Stimulated activated CD8-positive, alpha-beta memory T cell treated with anti-CD3 and anti-CD28 coated beads, Interleukin-12 subunit alpha, Interleukin-12 subunit beta, amount 100 ng/mL, for 4 hours (primary cell): ENCODE measurements around the gene MAD1L1.
"Not testable (repeated sequence)": the region's sequence is repeated elsewhere in the genome, so short reads cannot be mapped to it uniquely, and the experiment has no call there.

Experiments used
- DNase-seq: peaks from one replicate; pipeline ENCODE4 v3.0.0-alpha.2; 2020; ENCODE audit warnings: low read depth

MAD1L1 gene

DNA sequence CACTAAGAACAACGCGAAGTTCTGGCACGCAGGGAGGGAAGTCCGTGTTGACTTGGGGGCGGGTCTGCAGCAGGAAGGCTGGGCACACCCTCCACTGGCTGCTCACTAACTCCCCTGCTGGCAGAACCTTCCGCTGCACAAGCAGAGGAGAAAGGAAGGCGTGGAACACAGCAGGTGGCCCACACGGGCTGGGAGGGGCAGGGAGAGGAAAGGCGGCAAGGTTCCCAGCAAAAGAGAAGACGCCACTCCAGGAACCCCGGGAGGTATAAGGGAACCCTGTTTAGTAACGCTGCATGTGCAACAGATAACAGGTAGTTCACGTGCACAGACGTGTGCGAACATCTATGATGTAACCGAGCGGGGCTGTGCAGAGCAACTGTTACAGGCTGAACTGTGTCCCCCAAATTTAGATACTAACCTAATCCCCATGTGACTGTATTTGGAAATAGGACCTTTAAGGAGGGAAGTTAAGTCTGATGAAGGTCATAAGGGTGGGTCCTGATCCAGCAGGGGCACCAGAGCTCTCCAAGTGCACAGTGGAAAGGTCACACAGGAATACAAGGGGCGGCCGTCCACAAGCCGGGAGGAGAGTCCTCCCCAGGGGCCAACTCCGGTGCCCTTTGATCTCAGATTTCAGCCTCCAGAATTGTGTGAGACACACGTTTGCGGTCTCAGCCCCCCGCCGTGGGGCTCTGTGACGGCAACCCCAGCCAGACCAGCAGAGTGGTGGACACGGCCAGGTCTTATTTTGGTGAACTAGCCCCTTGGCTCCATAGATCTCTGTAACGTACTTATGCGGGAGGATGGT is 357.1 kb downstream of the MAD1L1 start:
- DNase-seq: not testable (repeated sequence)

DNA sequence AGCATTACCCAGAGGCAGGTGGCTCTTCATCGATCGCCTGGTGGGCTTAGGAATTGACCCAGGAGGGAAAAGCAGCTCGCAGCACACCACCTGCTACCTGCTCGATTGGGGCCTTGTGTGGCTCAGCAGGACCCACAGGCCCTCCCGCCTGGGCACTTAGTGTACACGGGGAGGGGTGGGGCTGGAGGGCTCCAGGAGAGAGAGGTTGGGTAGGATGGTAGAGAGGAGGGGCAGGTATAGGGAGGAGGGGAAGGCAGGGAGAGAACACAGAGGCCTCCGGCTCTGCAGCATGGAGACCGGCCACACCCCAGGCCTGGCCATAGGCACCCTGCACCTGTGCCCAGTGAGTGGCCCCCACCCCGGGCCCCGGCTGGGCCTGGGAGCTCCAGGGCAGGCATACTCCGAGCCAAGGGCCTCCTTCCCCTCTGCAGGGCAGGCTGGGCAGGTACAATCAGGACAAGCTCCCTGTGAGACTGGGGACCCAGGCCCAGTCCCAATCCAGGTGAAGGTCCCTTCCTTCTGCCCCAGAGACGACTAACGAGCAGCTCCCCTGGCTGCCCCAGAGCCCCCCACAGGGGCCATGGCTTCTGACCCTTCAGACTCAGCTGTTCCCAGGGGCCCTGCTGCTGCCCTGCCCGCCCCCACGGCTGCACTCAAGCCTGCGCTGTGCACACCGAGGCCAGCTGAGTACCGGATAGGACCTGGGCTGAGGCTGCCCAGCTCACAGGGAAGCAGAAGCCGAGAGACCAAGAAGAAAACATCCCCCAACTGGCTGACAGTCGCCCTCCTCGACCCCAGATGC is 358.0 kb downstream of the MAD1L1 start:
- DNase-seq: not testable (repeated sequence)

DNA sequence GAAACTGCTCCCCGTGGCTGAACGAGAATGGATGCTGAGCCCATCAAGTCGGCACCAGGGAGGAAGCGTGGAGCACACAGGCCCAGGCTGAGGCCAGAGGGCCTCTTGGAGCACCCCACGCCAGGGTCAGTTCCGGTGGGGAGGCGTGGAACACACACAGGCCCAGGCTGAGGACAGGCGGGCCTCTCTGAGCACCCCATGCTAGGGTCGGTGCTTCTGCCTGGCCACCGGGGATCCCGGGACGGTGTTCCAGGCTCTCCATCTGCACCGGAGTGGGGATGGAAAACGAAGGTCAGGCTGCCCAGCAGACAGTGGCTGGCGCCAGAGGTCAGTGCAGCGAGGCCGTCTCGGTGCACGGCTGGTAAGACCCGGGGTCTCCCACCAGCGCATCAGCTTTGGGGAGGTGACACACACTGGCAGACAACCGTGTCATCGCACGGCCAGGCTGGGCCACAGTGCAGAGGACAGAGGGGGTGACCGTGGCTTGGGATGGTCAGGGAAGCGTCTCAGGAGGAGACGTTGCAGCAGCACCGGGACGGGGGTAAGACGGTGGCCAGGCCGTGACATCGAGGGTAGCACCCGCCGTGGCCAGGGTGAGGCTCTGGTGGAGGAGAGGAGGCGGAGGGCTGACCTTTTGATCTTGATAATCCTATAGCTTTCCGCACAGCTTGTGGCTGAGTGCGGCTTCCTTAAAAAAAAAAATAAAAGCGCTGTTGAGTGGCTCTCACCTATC is 358.7 kb downstream of the MAD1L1 start:
- no peak for DNase-seq

DNA sequence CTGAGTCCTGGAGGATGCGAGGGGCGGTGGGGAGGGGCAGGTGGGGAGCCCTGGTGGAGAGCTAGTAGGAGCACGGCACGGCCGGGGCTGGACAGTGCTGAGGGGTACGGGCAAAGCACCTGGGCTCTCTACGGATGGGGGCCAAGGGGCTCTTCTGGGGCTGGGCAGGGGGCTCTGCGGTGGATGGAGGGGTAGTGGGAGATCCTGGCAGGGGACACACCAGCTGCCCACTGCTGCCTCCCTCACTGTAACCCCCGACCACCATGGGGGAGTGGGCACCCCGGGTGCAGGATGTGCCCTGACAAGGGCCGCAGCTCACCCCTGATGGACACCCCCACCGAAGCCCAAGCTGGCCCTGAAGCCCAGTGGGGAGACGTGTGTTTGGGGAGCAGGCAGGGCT is 359.3 kb downstream of the MAD1L1 start:
- DNase-seq: no peak

DNA sequence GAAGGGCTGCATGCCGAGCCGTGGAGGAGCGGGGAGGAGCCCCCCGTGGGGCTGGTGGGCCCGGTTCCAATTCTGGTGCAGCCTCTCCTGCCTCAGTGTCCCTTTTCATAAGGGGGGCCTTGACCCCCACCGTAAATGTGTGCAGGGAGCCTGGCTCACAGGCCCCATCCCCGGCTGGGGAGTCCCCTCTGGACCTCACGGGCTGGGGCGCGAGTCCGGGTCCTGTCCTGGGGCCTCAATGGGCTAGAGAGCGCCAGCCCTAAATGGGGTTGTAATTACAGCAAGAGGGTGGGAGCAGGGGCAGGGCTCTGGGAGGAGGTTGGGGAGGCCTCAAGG is 359.7 kb downstream of the MAD1L1 start:
- no peak for DNase-seq

GRCh38 chr7:1872191-1873069 is 360.3 kb downstream of the MAD1L1 start:
- no peak for DNase-seq

GRCh38 chr7:1869452-1870130 is 363.2 kb downstream of the MAD1L1 start:
- DNase-seq: no peak

GRCh38 chr7:1868516-1869165 is 364.1 kb downstream of the MAD1L1 start:
- no peak for DNase-seq

DNA sequence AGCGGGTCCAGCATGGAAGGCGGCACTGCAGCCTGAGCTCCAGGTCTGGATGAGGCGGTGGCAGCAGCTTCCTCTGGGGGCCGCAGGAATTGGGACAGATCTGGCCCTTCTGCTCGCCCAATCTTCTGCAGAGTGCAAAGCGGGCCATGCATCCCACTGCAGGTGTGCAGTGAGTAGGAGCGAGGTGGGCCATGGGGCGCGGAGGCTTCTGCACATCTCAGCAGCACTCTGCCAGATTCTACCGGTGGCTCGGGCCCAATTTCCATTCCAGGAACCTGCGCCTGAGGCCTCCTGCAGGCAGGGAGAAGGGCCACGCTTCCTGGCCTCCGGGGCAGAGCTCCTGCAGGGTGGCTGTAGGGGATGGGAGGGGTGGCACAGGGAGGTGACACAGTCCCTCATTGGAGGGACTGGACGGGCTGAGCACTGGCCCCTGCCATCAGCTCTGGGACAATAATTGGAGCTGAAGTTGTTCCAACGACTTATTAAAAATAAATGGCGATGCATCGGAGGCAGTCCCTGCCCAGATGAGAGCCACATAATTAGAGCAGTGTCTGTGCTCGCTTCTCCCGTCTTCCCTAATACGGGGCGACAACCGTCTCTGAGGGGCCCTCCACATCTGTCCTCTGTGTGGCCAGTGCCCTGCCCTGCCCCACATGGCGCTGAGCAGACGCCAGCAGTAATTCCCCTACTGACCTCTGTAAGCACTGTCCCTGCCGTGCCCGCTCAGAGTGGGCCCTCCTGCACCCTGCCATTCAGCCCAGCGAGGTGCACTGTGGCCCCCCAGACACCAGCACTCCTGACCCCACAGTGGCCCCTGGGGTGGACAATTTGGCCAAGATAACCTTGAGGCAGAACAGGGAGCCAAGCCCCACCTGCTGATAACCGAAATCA is 365.1 kb downstream of the MAD1L1 start:
- no peak for DNase-seq

- DNase-seq: no peak
Observed at GRCh38 chr7:1866601-1867000, 366.1 kb downstream of the MAD1L1 start.

- no peak for DNase-seq
Observed at GRCh38 chr7:1865571-1866255, 367.0 kb downstream of the MAD1L1 start.

DNA sequence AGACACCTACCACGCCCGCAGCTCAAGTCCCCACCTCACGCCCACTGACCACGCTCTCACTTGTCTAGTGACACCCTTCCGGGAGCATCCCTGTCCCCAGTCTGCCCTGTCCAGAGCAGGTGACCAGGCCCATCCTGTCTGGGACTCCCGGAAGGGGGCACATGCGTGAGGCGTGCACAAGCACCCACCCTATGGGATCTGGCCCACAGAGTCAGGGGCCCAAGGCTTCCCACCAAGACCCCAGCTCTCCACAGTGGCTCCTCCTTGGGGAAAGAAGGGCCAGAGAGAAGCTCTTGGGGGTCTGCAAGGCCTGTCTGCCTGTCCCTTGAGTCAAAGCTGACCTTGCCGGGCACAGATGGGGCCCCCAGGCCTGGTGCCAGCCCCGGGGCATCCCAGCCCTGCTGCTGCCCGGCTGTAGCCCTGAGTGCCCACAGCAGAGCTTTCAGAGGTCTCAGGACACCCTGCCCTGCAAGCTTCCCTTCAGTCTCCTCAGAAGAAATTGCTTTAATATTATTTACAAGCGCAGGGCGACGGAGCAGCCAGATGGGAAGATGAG is 367.7 kb downstream of the MAD1L1 start:
- DNase-seq: no peak

GRCh38 chr7:1864161-1864940 is 368.4 kb downstream of the MAD1L1 start:
- no peak for DNase-seq

- no peak for DNase-seq
Observed at GRCh38 chr7:1863091-1863900, 369.4 kb downstream of the MAD1L1 start.

DNA sequence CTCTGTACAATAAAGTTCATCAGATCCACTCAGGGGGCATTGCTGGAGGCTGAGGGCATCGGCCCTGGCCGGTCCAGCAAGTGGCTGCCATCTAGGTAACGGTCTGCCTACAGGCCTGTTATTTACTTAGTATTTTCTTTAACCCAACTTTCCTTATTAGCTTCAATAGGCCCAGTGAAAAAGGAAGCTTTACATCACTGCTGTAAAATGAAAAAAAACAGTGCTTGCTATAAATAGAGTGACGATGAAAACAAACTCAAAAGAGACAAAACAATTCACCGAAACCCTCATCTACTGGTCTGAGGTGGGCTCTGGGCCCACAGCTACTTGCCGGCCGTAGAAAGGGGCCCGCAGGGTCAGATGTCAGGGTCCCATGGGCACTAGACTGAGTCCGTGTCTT is 370.2 kb downstream of the MAD1L1 start:
- no peak for DNase-seq

DNA sequence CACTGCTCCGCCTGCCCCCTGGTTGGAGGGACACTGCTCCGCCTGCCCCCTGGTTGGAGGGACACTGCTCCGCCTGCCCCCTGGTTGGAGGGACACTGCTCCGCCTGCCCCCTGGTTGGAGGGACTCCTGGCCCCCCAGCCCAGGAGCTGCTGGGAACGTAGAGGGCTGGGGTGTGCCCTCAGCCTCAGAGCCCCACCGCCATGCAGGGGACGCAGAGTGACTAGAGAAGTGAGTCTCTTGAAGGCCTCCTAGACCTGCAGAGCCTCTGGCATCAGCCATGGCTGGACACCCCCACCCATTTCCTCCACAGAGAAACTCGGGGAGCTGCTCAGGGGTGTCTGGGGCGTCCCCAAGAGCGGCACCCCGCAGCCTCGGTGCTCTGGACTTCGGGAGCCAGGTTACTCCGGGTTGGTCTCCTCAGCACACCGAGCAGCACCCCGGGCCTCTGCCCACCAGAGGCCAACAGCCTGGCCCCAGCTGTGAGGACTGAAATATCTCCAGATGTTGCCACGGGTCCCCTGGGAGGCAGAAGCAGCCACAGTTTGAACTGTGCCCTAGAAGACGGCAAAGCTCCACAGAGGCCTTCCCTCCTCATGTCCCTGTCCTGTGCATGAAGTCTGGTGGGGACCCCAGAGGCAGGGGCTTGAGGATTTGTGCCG is 370.8 kb downstream of the MAD1L1 start:
- DNase-seq: no peak
